Thymus (tissue), 11 donors: ENCODE measurements around the gene DOCK4. TPM values are rescaled to one million over a fixed set of nuclear protein-coding genes. Genes with fewer than 3 reads are reported as not detected.

Experiments
- DNase-seq, 9 donors: peaks; one replicate each; pipeline ENCODE4 v3.0.0-alpha.2; 2013; ENCODE audit warnings: low spot score in 9 of 9, low read depth in 6 of 9, missing footprints in 1 of 9
- H3K27ac ChIP-seq, 2 donors: one replicate each; pipeline ENCODE4 v1.5.1; 2013; ENCODE audit warnings: control low read depth in 1 of 2, low read depth in 1 of 2, low read length in 1 of 2, mild to moderate bottlenecking in 1 of 2, moderate library complexity in 1 of 2
- H3K27me3 ChIP-seq, 2 donors: one replicate each; pipeline ENCODE4 v1.5.1; 2013; ENCODE audit warnings: low read length in 1 of 2; ENCODE audit not compliant: control insufficient read depth in 2 of 2, insufficient read depth in 1 of 2
- H3K36me3 ChIP-seq, 2 donors: one replicate each; pipeline ENCODE4 v1.5.1; 2013; ENCODE audit warnings: low read length in 1 of 2, mild to moderate bottlenecking in 1 of 2, moderate library complexity in 1 of 2; ENCODE audit not compliant: control insufficient read depth in 2 of 2, insufficient read depth in 2 of 2
- H3K4me1 ChIP-seq, 2 donors: one replicate each; pipeline ENCODE4 v1.5.1; 2013; ENCODE audit warnings: low read length in 2 of 2; ENCODE audit not compliant: control insufficient read depth in 2 of 2, insufficient read depth in 2 of 2
- H3K4me3 ChIP-seq, 2 donors: one replicate each; pipeline ENCODE4 v1.5.1; 2013; ENCODE audit warnings: low read length in 2 of 2, control low read depth in 1 of 2, mild to moderate bottlenecking in 1 of 2
- H3K9me3 ChIP-seq, 2 donors: one replicate each; pipeline ENCODE4 v1.5.1; 2013; ENCODE audit warnings: low read length in 1 of 2, mild to moderate bottlenecking in 1 of 2; ENCODE audit not compliant: control insufficient read depth in 2 of 2, insufficient read depth in 1 of 2
- WGBS: extraction: QIAGEN DNeasy Blood & Tissue Kit; methylation state at CpG from one replicate; pipeline ENCODE4 v1.1.7; 2013; 5-methylcytosine and 5-hydroxymethylcytosine counted together
- polyA plus RNA-seq: library from polyadenylated mRNA; stranded (reverse); fragments of 200-250 nt; gene quantifications from one replicate; pipeline ENCODE4 v1.2.3, GENCODE V29; 2013
- total RNA-seq: library from RNA; stranded (reverse); fragments of 120-200 nt; gene quantifications from one replicate; pipeline ENCODE4 v1.2.4, GENCODE V29; 2013
- donor health status: healthy.

Gene DOCK4
- total and polyA plus RNA-seq, 2 donors, result 3.5 to 4.7 TPM

DNA sequence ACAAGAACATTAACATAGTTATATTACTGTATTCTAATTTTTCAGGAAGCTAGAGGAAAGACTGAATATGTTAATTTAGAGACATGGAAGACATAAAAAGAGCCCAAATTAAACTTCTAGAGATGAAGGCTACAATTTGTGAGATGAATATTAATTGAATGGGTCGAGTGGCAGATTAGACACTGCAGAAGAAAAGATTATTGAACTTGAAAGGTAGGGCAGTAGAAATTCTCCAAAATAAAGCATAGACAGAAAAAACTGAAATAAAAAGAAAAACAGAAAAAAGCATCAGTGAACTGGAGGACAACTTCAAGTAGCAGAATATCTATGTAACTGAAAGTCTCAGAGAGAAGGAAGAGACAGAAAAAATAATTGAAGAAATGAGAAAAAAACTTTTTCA lies 369.6 kb downstream of the DOCK4 start:
- DNase-seq, result no peak
- no peaks in the 10 kb centered on the region for H3K36me3 ChIP-seq
- WGBS, result 92% methylated on average over 1 of the region's 1 CpG
- no peaks in the 10 kb centered on the region for H3K9me3 ChIP-seq
- no peak overlapping the region for H3K27ac ChIP-seq
- no peaks in the 10 kb centered on the region for H3K4me1 ChIP-seq
- no peaks in the 10 kb centered on the region for H3K27me3 ChIP-seq
- no peak overlapping the region for H3K4me3 ChIP-seq

DNA sequence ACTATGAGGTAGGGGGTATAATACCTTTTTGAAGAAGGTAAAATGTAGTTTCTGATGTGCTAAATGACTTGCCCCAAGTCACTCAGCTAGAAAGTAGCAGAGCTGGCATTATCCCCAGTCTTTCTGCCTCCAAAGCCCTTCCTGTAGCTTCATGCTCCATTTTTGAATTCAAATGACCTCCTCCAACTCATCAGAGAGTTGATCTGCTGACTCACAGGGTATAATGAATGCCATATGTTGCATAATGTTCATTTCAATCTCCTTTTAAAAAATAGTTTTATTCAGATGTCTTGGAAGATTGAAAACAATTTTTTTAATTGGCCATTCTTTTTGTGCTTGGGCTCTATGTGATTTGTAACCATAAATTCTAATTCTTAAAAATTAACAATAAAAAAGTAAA lies 371.1 kb downstream of the DOCK4 start:
- Histone ChIP-seq H3K4me1 (no peaks in the 10 kb centered on the region), H3K27ac (no peak overlapping the region), H3K27me3 (no peaks in the 10 kb centered on the region), H3K4me3 (no peak overlapping the region), H3K36me3 (no peaks in the 10 kb centered on the region), H3K9me3 (no peaks in the 10 kb centered on the region)
- no peak for DNase-seq

DNA sequence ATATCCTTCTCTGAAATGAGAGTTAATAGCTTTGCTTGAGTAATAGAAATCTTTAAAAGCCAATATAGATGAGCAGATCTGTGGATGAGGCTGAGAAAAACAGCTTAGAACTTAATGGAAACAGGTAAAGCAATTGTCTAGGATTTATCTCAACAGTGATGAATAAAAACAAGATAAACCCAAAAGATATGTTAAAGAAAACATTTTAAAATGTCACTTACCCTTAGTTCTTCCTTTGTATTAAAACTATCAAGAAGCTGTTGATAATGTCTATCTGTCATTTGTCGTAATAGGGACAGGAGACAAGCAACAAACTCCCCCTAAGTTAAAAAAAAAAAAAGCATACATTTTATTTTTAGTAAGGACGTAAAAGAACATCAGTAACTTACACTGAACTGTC lies 371.8 kb downstream of the DOCK4 start:
- H3K9me3 ChIP-seq, result no peaks in the 10 kb centered on the region
- 92% methylated on average over 2 of the region's 2 CpGs for WGBS
- H3K36me3 ChIP-seq, result no peaks in the 10 kb centered on the region
- no peak overlapping the region for H3K4me3 ChIP-seq
- no peak overlapping the region for H3K27ac ChIP-seq
- no peak for DNase-seq
- H3K4me1 ChIP-seq, result no peaks in the 10 kb centered on the region
- H3K27me3 ChIP-seq, result no peaks in the 10 kb centered on the region

- no peaks in the 10 kb centered on the region for H3K9me3 ChIP-seq
- no peaks in the 10 kb centered on the region for H3K27me3 ChIP-seq
- no peak overlapping the region for H3K27ac ChIP-seq
- no peaks in the 10 kb centered on the region for H3K4me1 ChIP-seq
- H3K4me3 ChIP-seq, result no peak overlapping the region
- H3K36me3 ChIP-seq, result no peaks in the 10 kb centered on the region
- DNase-seq, result no peak
Observed at GRCh38 chr7:111833466-111833865, 372.7 kb downstream of the DOCK4 start.

- 97% methylated on average over 5 of the region's 5 CpGs for WGBS
- DNase-seq, result no peak
- no peaks in the 10 kb centered on the region for H3K36me3 ChIP-seq
Observed at GRCh38 chr7:111832174-111832573, 374.0 kb downstream of the DOCK4 start.

DNA sequence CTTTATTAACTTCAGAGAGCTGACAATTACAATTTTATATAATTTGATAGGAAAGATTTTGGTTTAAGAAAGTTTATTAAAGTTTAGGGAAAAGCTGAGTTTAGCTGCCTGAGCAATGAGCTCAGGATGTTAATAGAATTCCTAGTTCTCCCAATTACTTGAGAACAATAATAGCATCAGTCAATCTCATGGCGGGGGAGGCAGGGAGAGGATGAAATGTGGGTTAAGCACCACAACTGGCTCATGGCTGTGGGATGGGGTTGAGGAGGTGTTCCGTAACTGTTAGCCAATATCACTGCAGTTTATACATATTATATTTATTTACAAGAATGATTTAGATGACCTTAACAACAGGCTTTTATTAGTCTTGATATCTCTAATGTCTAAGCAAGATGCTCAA lies 377.0 kb downstream of the DOCK4 start:
- WGBS, result 97% methylated on average over 2 of the region's 2 CpGs
- no peaks in the 10 kb centered on the region for H3K4me1 ChIP-seq
- H3K36me3 ChIP-seq, result no peaks in the 10 kb centered on the region
- H3K27ac ChIP-seq, result no peak overlapping the region
- H3K4me3 ChIP-seq, result no peak overlapping the region
- H3K9me3 ChIP-seq, result no peaks in the 10 kb centered on the region
- no peaks in the 10 kb centered on the region for H3K27me3 ChIP-seq
- DNase-seq, result no peak

More at GRCh38 chr7:111832174-111832573, 374.0 kb downstream of the DOCK4 start:
- Histone ChIP-seq H3K4me3 (no peak overlapping the region), H3K27ac (no peak overlapping the region), H3K9me3 (no peaks in the 10 kb centered on the region), H3K4me1 (no peaks in the 10 kb centered on the region), H3K27me3 (no peaks in the 10 kb centered on the region)

GRCh38 chr7:111827863-111828504 lies 378.2 kb downstream of the DOCK4 start:
- Histone ChIP-seq H3K27me3 (no peaks in the 10 kb centered on the region), H3K36me3 (no peaks in the 10 kb centered on the region), H3K9me3 (no peaks in the 10 kb centered on the region), H3K4me1 (no peaks in the 10 kb centered on the region), H3K27ac (no peak overlapping the region), H3K4me3 (no peak overlapping the region)
- WGBS, result 97% methylated on average over 1 of the region's 1 CpG
- DNase-seq, result no peak

GRCh38 chr7:111825046-111825445 lies 381.2 kb downstream of the DOCK4 start:
- WGBS, result 93% methylated on average over 2 of the region's 2 CpGs
- H3K27ac ChIP-seq, result no peak overlapping the region
- H3K4me3 ChIP-seq, result no peak overlapping the region
- no peaks in the 10 kb centered on the region for H3K4me1 ChIP-seq
- H3K36me3 ChIP-seq, result no peaks in the 10 kb centered on the region
- DNase-seq, result no peak
- H3K27me3 ChIP-seq, result no peaks in the 10 kb centered on the region
- no peaks in the 10 kb centered on the region for H3K9me3 ChIP-seq

DNA sequence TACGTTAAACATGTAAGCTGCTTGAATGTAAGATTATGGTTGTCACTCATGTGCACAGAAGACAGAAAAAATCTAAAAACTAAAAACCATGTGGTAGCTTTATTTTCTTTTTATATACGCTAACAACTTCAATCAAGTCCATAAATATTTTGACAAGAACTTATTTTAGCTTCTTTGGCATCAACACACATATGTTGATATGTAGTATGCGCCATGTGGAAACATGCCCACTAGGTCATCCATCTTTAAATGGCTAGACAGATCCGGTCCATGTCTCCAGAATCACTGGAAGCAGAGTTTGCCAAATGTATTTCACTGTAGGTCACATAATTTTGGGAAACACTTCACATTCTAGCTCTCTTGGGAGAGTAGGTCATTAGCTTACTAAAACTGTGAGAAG lies 382.4 kb downstream of the DOCK4 start:
- no peak for DNase-seq
- 97% methylated on average over 4 of the region's 4 CpGs for WGBS
- Histone ChIP-seq H3K27me3 (no peaks in the 10 kb centered on the region), H3K4me3 (no peak overlapping the region), H3K9me3 (no peaks in the 10 kb centered on the region), H3K36me3 (no peaks in the 10 kb centered on the region), H3K27ac (no peak overlapping the region), H3K4me1 (no peaks in the 10 kb centered on the region)

DNA sequence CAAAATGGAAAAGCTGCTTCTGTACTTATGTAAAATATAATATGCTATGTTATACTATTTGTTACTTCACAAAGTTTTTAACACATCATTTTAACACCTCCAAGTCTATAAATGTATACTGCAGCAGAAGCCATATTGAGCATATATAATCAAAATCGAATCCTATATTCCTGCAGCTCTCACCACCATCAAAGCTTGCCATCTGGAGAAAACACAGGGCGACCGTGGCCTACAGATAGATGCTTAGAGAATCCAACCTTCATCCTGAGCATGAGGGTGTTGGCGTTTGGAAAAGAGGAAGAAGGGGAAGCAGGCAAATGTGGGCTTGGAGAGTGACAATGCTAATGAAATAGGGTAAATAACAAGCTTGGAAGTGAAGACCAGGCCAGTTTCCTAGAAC lies 385.2 kb downstream of the DOCK4 start:
- no peaks in the 10 kb centered on the region for H3K9me3 ChIP-seq
- no peaks in the 10 kb centered on the region for H3K36me3 ChIP-seq
- H3K27me3 ChIP-seq, result no peaks in the 10 kb centered on the region
- WGBS, result 96% methylated on average over 4 of the region's 4 CpGs
- DNase-seq, result no peak
- H3K4me1 ChIP-seq, result no peaks in the 10 kb centered on the region
- no peak overlapping the region for H3K4me3 ChIP-seq
- H3K27ac ChIP-seq, result no peak overlapping the region
